ENCODE measurements around the gene KIF3C. TPM values are rescaled to one million over a fixed set of nuclear protein-coding genes. Genes with fewer than 3 reads are reported as not detected.
A peak's percentile ranks its signal among the peaks of the same experiment; 100 is the strongest.

KIF3C gene
- total RNA-seq, 2 experiments from 2014 or later: 3.6 to 3.8 TPM

GRCh38 chr2:25928668-25929067, 53.6 kb downstream of the KIF3C start:
- ATAC-seq (no peak), DNase-seq (no peak)
- no peaks in the 10 kb centered on the region for H3K36me3 Mint-ChIP-seq (ENCODE audit: low read depth)
- POLR2A ChIA-PET: no interaction called here
- H3K4me1 Mint-ChIP-seq (ENCODE audit: low read depth): peaks cover 4% of the 10 kb centered on the region
- H3K4me3 Mint-ChIP-seq: no peak overlapping the region
- no peak overlapping the region for H3K27ac Mint-ChIP-seq
- intact Hi-C loops (cut with micrococcal nuclease): no loop called here
- CTCF ChIA-PET: no interaction called here
- no peaks in the 10 kb centered on the region for H3K9me3 Mint-ChIP-seq
- H3K27me3 Mint-ChIP-seq: no peaks in the 10 kb centered on the region
- TF ChIP-seq CTCF (IDR thresholded peaks at IDR 0.05): no peak

- no peak for TF ChIP-seq CTCF (IDR thresholded peaks at IDR 0.05)
- H3K27ac Mint-ChIP-seq: no peak overlapping the region
- no peaks in the 10 kb centered on the region for H3K36me3 Mint-ChIP-seq (ENCODE audit: low read depth)
- ChIA-PET CTCF (no interaction called here), POLR2A (interaction anchor here (0.9 kb wide), 1 partner anchor 45 kb away, joined by 3 read pairs; no protein-coding TSS in a partner anchor)
- peaks cover 4% of the 10 kb centered on the region for H3K4me1 Mint-ChIP-seq (ENCODE audit: low read depth)
- ATAC-seq (peak; percentile 51), DNase-seq (peak; percentile 20)
- H3K9me3 Mint-ChIP-seq: no peaks in the 10 kb centered on the region
- H3K27me3 Mint-ChIP-seq: no peaks in the 10 kb centered on the region
- no peak overlapping the region for H3K4me3 Mint-ChIP-seq
- intact Hi-C loops (cut with micrococcal nuclease): no loop called here
Measured at GRCh38 chr2:25926984-25927756, 55.1 kb downstream of the KIF3C start.

- POLR2A ChIA-PET: no interaction called here
- Mint-ChIP-seq H3K4me3 (no peak overlapping the region), H3K4me1 (ENCODE audit: low read depth) (peaks cover 4% of the 10 kb centered on the region), H3K27ac (no peak overlapping the region), H3K27me3 (no peaks in the 10 kb centered on the region), H3K36me3 (ENCODE audit: low read depth) (no peaks in the 10 kb centered on the region), H3K9me3 (no peaks in the 10 kb centered on the region)
- intact Hi-C loops (cut with micrococcal nuclease): no loop called here
- DNase-seq: no peak
- CTCF ChIA-PET: no interaction called here
- no peak for TF ChIP-seq CTCF (IDR thresholded peaks at IDR 0.05)
- no peak for ATAC-seq
Measured at GRCh38 chr2:25922501-25922900, 59.8 kb downstream of the KIF3C start.

GRCh38 chr2:25920786-25921415, 61.4 kb downstream of the KIF3C start:
- Mint-ChIP-seq H3K27me3 (no peaks in the 10 kb centered on the region), H3K9me3 (no peaks in the 10 kb centered on the region), H3K4me1 (ENCODE audit: low read depth) (peaks cover 9% of the 10 kb centered on the region), H3K27ac (no peak overlapping the region), H3K36me3 (ENCODE audit: low read depth) (no peaks in the 10 kb centered on the region), H3K4me3 (no peak overlapping the region)
- no peak for TF ChIP-seq CTCF (IDR thresholded peaks at IDR 0.05)
- no peak for ATAC-seq
- ChIA-PET POLR2A (no interaction called here), CTCF (no interaction called here)
- DNase-seq: no peak
- intact Hi-C loops (cut with micrococcal nuclease): no loop called here

- ATAC-seq (no peak), DNase-seq (no peak)
- POLR2A ChIA-PET: no interaction called here
- H3K27me3 Mint-ChIP-seq: no peaks in the 10 kb centered on the region
- no peak for TF ChIP-seq CTCF (IDR thresholded peaks at IDR 0.05)
- H3K4me3 Mint-ChIP-seq: no peak overlapping the region
- intact Hi-C loops (cut with micrococcal nuclease): no loop called here
- CTCF ChIA-PET: no interaction called here
- peaks cover 11% of the 10 kb centered on the region for H3K4me1 Mint-ChIP-seq (ENCODE audit: low read depth)
- H3K9me3 Mint-ChIP-seq: no peaks in the 10 kb centered on the region
- H3K27ac Mint-ChIP-seq: no peak overlapping the region
- H3K36me3 Mint-ChIP-seq (ENCODE audit: low read depth): no peaks in the 10 kb centered on the region
Measured at GRCh38 chr2:25920336-25920735, 62.0 kb downstream of the KIF3C start.

Data from activated CD8-positive, alpha-beta T cell treated with anti-CD3 and anti-CD28 coated beads for 36 hours (primary cell).